ENCODE data around the gene IL26. TPM values are rescaled to one million over a fixed set of nuclear protein-coding genes. Genes with fewer than 3 reads are reported as not detected.

Gene IL26
- total and polyA plus RNA-seq, 2 of the 4 experiments (the other 2 are of a cell fraction) = not detected

DNA sequence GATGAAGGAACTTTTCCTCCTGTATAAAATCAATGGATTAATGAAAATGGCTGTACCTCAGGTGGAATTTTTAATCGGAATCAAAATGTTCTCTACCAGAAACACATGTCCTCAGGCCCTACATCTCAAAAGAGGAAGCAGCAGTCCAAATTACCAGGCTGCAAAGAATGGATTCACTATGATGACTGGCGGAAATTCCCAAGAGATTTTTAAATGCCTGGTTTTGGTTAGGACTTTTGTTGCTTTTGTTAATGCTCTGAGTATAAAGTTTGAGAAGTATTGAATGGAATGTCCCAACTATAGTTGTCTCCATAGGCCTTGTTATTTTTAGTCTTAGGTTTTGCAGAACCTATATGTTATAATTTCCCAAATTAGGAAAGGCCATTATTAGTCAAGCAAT, 54.9 kb downstream of the IL26 start:
- Histone ChIP-seq H3K18ac (ENCODE audit: low read depth, low read length) (no peak overlapping the region), H3K14ac (replicated peaks; ENCODE audit: low read depth, low read length) (no peak overlapping the region), H3K9me3 (ENCODE audit: control insufficient read depth, insufficient read depth, low read length) (no peaks in the 10 kb centered on the region), H3K4me3 (ENCODE audit: insufficient read depth, low read depth, low read length) (no peak overlapping the region), H3K56ac (ENCODE audit: extremely low read depth, insufficient read depth, low read length) (no peak overlapping the region), H3K27ac (ENCODE audit: insufficient read depth, low read length) (no peak overlapping the region), H4K5ac (ENCODE audit: low read depth, low read length) (no peak overlapping the region), H3K4me2 (ENCODE audit: low read depth, low read length) (no peak overlapping the region), H2BK20ac (ENCODE audit: low read depth, low read length) (no peak overlapping the region), H2AK9ac (replicated peaks; ENCODE audit: low read depth, low read length, poor library complexity) (no peak overlapping the region), H3K27me3 (ENCODE audit: control insufficient read depth, insufficient read depth, low read length) (no peaks in the 10 kb centered on the region), H4K20me1 (ENCODE audit: insufficient read depth, low read length) (no peaks in the 10 kb centered on the region), H3K23ac (ENCODE audit: low read depth, low read length) (no peak overlapping the region), H3K4me1 (ENCODE audit: control insufficient read depth, insufficient read depth, low read length) (no peaks in the 10 kb centered on the region), H3K9ac (ENCODE audit: low read depth, low read length) (no peak overlapping the region), H3K79me1 (ENCODE audit: low read depth in 1 of 2, low read length in 2 of 2) (no peaks in the 10 kb centered on the region), H2AK5ac (ENCODE audit: low read depth, low read length) (no peak overlapping the region), H4K91ac (ENCODE audit: insufficient read depth, low read depth, low read length) (no peak overlapping the region), H2BK5ac (ENCODE audit: low read depth, low read length, poor library complexity, severe bottlenecking) (no peak overlapping the region), H2AFZ (replicated peaks; ENCODE audit: low read length, poor library complexity) (no peak overlapping the region), H4K8ac (ENCODE audit: low read depth in 2 of 2, low read length in 2 of 2) (no peak overlapping the region), H3K9me1 (ENCODE audit: insufficient read depth, low read length) (no peaks in the 10 kb centered on the region), H3K36me3 (ENCODE audit: control insufficient read depth, insufficient read depth, low read length) (no peaks in the 10 kb centered on the region), H3K4ac (ENCODE audit: low read depth, low read length) (no peak overlapping the region), H2BK120ac (ENCODE audit: low read depth, low read length) (no peak overlapping the region), H2BK15ac (ENCODE audit: low read depth, low read length) (no peak overlapping the region)
- intact Hi-C loops (cut with micrococcal nuclease) = no loop called here
- TF ChIP-seq RCOR1 (IDR thresholded peaks at IDR 0.05; ENCODE audit: insufficient replicate concordance, low read length) (no peak), MXI1 (IDR thresholded peaks at IDR 0.05; ENCODE audit: borderline replicate concordance, low read depth, low read length) (no peak), FOS (IDR thresholded peaks at IDR 0.05; ENCODE audit: low read depth, low read length) (no peak), NFE2L2 (IDR thresholded peaks at IDR 0.05; ENCODE audit: low read depth, low read length) (no peak), POLR2A (IDR thresholded peaks at IDR 0.05; ENCODE audit: low read depth, low read length) (no peak), CHD1 (IDR thresholded peaks at IDR 0.05; ENCODE audit: low read depth, low read length) (no peak), CEBPB (IDR thresholded peaks at IDR 0.05; ENCODE audit: low read depth, low read length) (no peak), MAZ (IDR thresholded peaks at IDR 0.05; ENCODE audit: borderline replicate concordance, low read depth, low read length) (no peak), SMC3 (IDR thresholded peaks at IDR 0.05; ENCODE audit: low read depth, low read length) (no peak), BHLHE40 (IDR thresholded peaks at IDR 0.05; ENCODE audit: low read depth, low read length) (no peak), MAFK (IDR thresholded peaks at IDR 0.05; ENCODE audit: low read depth, low read length) (no peak), RFX5 (IDR thresholded peaks at IDR 0.05; ENCODE audit: low read depth, low read length) (no peak)
- TF ChIP-seq, protein P1, sequence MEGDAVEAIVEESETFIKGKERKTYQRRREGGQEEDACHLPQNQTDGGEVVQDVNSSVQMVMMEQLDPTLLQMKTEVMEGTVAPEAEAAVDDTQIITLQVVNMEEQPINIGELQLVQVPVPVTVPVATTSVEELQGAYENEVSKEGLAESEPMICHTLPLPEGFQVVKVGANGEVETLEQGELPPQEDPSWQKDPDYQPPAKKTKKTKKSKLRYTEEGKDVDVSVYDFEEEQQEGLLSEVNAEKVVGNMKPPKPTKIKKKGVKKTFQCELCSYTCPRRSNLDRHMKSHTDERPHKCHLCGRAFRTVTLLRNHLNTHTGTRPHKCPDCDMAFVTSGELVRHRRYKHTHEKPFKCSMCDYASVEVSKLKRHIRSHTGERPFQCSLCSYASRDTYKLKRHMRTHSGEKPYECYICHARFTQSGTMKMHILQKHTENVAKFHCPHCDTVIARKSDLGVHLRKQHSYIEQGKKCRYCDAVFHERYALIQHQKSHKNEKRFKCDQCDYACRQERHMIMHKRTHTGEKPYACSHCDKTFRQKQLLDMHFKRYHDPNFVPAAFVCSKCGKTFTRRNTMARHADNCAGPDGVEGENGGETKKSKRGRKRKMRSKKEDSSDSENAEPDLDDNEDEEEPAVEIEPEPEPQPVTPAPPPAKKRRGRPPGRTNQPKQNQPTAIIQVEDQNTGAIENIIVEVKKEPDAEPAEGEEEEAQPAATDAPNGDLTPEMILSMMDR (conservative IDR thresholded peaks at IDR 0.05; ENCODE audit: low read depth, low read length) = no peak
- TF ChIP-seq, protein P2, sequence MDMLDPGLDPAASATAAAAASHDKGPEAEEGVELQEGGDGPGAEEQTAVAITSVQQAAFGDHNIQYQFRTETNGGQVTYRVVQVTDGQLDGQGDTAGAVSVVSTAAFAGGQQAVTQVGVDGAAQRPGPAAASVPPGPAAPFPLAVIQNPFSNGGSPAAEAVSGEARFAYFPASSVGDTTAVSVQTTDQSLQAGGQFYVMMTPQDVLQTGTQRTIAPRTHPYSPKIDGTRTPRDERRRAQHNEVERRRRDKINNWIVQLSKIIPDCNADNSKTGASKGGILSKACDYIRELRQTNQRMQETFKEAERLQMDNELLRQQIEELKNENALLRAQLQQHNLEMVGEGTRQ (IDR thresholded peaks at IDR 0.05; ENCODE audit: low read depth, low read length) = no peak
- DNase-seq (no peak), ATAC-seq (ENCODE audit: low read depth) (no peak)
- no TSS peak for BruUV-seq (replicated peaks)
- dilution Hi-C loops (cut with HindIII; ENCODE audit: low sequenced_read_pairs, unreplicated experiment) = no loop called here
- ChIA-PET POLR2A (ENCODE audit: unreplicated experiment) (no interaction called here), CTCF (interaction anchor here (1.5 kb wide), 1 partner anchor 13 kb away, joined by 5 read pairs; no protein-coding TSS in a partner anchor)
- no CpG with 5 or more reads among the region's 2 CpGs for WGBS, 2 experiments (ENCODE audit: extremely low coverage in 2 of 2, insufficient read length in 1 of 2)
- in situ Hi-C loops (cut with MboI; ENCODE audit: low sequenced_read_pairs) = no loop called here
